T1000 (cell line): ENCODE results near the gene SMIM38.

ENCODE experiments used
- DNase-seq: peaks from one replicate; lab custom pipeline; 2025; ENCODE audit warnings: mixed read lengths; lab: John Stamatoyannopoulos, UW

Gene SMIM38

DNA sequence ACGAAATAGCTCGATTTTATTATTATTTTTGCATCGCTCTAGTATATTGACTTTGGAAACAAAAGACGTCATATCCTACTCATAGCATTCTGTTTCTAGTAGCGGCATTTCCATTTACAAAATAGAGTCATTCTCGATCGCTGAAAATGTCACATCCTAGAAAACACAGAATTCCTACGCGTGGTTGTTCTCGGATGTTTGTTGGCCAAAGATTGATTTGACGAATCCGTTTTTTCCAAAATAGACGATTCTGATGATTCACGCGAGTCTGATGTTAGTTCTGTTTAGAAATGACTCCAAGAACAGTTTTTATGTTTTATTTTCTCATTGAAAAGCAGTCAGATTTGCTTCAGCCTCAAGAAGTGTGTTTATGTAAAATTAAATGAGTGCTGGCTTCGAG is 47.6 kb downstream of the SMIM38 start:
- DNase-seq, result no peak

DNA sequence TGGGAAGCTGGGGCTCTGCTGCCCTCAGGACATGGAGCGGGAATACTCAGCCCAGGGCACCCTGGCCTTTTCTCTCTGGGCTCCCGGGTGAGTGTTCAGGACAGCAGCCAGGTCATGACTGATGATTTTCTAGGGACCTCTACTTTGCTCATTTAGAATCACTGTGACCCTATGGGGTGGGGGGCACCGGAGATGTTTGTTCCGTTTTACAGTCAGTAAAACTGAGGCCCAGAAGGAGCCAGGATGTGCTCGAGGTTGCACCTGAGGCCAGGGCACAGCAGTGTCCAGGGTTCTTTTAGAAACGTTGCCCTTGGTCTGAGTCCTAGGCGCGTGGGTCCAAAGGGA is 48.1 kb downstream of the SMIM38 start:
- no peak for DNase-seq

DNA sequence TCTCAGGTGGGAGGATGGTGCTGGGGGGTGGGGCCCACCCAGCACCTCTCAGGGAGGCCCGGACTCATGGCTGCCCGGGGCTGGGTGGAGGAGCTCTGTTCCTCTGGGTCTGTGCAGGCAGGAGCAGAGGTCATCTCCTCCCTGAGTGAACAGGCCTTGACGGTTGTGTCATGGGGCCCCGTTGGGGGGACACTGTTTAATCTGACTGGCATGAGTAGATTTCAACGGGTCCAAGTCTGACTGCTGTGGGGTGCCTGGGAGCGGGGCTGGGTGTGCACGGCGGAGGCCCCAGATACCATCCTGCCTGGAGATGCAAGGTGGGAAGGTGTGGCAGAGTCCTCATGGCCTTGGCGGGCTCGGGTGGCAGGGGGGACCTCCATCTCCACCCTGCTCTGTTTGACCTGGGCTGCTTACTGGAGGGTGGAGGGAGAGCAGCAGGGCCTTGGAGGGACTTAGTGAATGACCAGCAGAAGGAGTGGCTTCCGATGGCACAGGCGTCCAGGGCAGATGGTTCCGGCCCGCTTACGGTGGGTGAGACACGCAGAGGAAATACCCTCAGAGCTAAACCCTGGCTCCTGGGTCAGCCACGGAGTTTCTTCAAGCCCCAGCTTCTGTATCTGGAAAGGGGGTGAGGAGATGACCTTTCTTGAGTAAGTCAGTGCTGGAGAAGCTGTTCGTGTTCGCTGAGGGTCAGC is 48.7 kb downstream of the SMIM38 start:
- DNase-seq, result no peak

DNA sequence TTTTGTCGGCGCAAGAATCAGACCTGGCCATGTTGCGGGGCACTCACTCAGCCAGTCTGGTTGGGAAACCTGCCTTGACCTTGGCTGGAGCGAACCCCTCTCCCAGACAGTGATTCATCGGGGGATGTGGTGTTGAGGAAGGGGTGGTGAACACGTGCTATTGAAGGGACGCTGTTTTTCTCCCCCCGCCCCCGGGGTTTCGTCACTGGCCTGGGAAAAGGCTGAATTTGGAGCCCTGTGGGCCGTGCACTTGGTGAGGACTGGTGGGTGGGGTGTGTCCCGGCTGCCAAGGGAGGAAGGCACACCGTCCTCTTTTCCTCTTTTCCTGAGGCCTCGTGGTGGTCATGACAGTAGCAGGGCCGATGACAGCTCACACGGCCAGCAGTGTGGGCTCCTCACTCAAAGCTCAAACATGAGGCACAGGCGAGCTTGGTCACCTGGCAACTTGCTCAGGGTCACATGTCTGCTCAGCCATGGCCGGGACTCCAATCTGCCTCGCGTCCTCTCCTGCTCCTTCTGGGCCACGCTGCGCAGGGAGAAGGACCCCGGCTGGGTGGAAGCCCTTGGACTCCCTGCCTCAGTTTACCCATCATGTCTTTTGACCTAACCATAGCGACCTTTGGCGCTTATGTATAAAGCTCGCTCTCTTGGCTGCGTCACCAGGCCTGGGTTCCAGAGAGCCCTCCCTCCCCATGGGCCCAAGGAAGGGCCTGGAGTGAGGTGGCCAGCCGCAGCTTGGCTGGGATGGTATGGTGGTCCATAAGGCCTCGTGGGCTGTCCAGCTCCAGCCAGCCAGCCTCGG is 49.4 kb downstream of the SMIM38 start:
- DNase-seq, result no peak
